HL-60 (cell line): ENCODE data around the gene LRRC41.

Experiments
- DNase-seq, 2 experiments: peaks; one replicate each; pipeline ENCODE4 v3.0.0-alpha.2; 2010 to 2020; ENCODE audit warnings: low read depth in 1 of 2, low spot score in 1 of 2
- H3K27ac ChIP-seq: fragments of 250-450 bp; sonication (Bioruptor Pico); replicated peaks from 2 replicates; pipeline ENCODE4 v1.5.1; 2020; ENCODE audit warnings: mild to moderate bottlenecking, moderate library complexity
- H3K27me3 ChIP-seq: fragments of 250-450 bp; sonication (Bioruptor Pico); 2 replicates; pipeline ENCODE4 v1.5.1; 2021; ENCODE audit warnings: mild to moderate bottlenecking, moderate library complexity; ENCODE audit not compliant: insufficient read depth, poor library complexity, severe bottlenecking
- H3K4me3 ChIP-seq: replicated peaks from 2 replicates; pipeline ENCODE4 v1.5.1; 2011; ENCODE audit warnings: mild to moderate bottlenecking, control low read depth, low read length; ENCODE audit not compliant: insufficient read depth
- CTCF ChIP-seq: IDR thresholded peaks from one replicate; pipeline ENCODE4 v1.5.1; 2011; ENCODE audit warnings: low read length, control low read depth, inconsistent platforms; ENCODE audit not compliant: insufficient read depth
- GABPA ChIP-seq: IDR thresholded peaks from 2 replicates; pipeline ENCODE4 v1.6.1; 2012; ENCODE audit warnings: low read depth
- POLR2AphosphoS5 ChIP-seq: IDR thresholded peaks from 2 replicates; pipeline ENCODE4 v1.6.1; 2012; ENCODE audit warnings: low read depth
- REST ChIP-seq: IDR thresholded peaks from 2 replicates; pipeline ENCODE4 v1.6.1; 2012; ENCODE audit warnings: low read depth; ENCODE audit not compliant: insufficient replicate concordance
- SPI1 ChIP-seq: IDR thresholded peaks from 2 replicates; pipeline ENCODE4 v1.6.1; 2012; ENCODE audit warnings: low read depth, mild to moderate bottlenecking, borderline replicate concordance

LRRC41 gene

GRCh38 chr1:46262508-46262907 is 40.9 kb downstream of the LRRC41 start:
- no peak for DNase-seq
- H3K27ac ChIP-seq: no peak overlapping the region
- no peaks in the 10 kb centered on the region for H3K27me3 ChIP-seq
- no peak for TF ChIP-seq POLR2AphosphoS5
- TF ChIP-seq SPI1: no peak
- no peak for TF ChIP-seq CTCF
- no peak for TF ChIP-seq GABPA
- TF ChIP-seq REST: no peak
- H3K4me3 ChIP-seq: no peak overlapping the region

GRCh38 chr1:46256523-46256922 is 46.9 kb downstream of the LRRC41 start:
- TF ChIP-seq GABPA (no peak), REST (no peak), SPI1 (no peak), POLR2AphosphoS5 (no peak), CTCF (no peak)
- H3K27ac ChIP-seq: no peak overlapping the region
- H3K27me3 ChIP-seq: no peaks in the 10 kb centered on the region
- DNase-seq: no peak
- H3K4me3 ChIP-seq: no peak overlapping the region

GRCh38 chr1:46254668-46255067 is 48.7 kb downstream of the LRRC41 start:
- TF ChIP-seq CTCF (no peak), POLR2AphosphoS5 (no peak), REST (no peak), SPI1 (no peak), GABPA (no peak)
- no peak for DNase-seq
- Histone ChIP-seq H3K27me3 (no peaks in the 10 kb centered on the region), H3K27ac (no peak overlapping the region), H3K4me3 (no peak overlapping the region)
